RWPE1 (cell line): ENCODE results near the gene GJB4.

ENCODE experiments used
- CTCF ChIA-PET: fragments of 350-600 bp; sonication (Branson Sonifier 250); formaldehyde crosslinking; extraction: SDS; loops from one replicate; lab custom pipeline; 2021; lab: Yijun Ruan, JAX
- POLR2A ChIA-PET: fragments of 400-600 bp; formaldehyde crosslinking; extraction: SDS; loops from one replicate; lab custom pipeline; 2020; ENCODE audit warnings: antibody characterized with exemption; ENCODE audit not compliant: low non-redundant PET; lab: Yijun Ruan, JAX
- DNase-seq: peaks from one replicate; pipeline ENCODE4 v3.0.0; 2012; ENCODE audit warnings: low spot score
- H3K27ac ChIP-seq: fragments of 450-650 bp; 2 replicates; pipeline ENCODE4 v1.5.1; 2017
- TF ChIP-seq, protein P1 (sequence below): fragments of 450-650 bp; conservative IDR thresholded peaks from 2 replicates; pipeline ENCODE4 v1.5.1; 2017; ENCODE audit warnings: low read depth, mild to moderate bottlenecking

Gene GJB4

DNA sequence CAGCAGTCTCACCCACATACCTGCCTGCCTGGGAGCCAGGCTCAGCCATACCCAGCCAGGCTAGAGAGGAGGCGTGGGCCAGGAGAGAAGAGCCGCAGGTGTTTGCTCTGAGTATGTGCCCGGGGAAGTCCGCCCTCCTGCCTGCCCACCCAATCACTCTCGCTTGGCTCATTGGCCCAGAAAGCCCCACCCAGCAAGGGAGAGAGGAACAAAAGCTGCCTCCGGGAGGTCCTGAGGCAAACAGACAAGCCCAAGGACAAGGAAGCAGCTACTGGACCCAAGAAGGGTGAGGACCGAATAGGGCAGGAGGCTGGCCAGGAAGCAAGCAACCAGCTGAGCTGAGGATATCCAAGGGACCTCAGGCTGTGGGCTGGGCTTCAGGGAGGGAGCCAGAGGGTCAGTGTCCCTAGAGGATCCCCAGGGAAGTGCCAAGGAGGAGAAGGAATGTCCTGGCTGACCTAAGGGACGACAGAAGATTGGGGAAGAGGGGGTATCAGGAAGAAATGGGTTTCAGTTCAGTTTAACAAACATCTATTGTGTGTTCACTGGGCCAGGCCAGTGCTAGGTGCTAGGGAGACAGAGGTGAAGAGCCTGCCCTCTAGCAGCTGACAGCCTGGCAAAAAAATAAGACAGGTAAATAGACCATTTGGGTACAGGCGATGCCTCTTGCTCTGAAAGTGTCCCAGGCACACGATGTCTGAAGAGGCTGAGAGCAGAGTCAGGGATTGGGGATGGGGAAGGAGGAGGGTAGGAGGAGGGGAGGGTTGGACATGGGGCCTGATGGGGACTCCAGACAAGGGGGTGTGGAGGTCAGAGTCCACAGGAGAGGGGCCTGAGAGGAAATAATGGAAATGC lies at the start of gene GJB4:
TSS of gene GJB4 (plus strand) at position 238 of the 855 bp plus-strand sequence. CDS start 1,515 bp downstream, outside the sequence.
- DNase-seq = peak; percentile 55
- H3K27ac ChIP-seq = peak within 1 kb of the TSS; percentile 99
- TF ChIP-seq, protein P1, sequence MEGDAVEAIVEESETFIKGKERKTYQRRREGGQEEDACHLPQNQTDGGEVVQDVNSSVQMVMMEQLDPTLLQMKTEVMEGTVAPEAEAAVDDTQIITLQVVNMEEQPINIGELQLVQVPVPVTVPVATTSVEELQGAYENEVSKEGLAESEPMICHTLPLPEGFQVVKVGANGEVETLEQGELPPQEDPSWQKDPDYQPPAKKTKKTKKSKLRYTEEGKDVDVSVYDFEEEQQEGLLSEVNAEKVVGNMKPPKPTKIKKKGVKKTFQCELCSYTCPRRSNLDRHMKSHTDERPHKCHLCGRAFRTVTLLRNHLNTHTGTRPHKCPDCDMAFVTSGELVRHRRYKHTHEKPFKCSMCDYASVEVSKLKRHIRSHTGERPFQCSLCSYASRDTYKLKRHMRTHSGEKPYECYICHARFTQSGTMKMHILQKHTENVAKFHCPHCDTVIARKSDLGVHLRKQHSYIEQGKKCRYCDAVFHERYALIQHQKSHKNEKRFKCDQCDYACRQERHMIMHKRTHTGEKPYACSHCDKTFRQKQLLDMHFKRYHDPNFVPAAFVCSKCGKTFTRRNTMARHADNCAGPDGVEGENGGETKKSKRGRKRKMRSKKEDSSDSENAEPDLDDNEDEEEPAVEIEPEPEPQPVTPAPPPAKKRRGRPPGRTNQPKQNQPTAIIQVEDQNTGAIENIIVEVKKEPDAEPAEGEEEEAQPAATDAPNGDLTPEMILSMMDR = no peak
- CTCF ChIA-PET = interaction anchor here (0.5 to 2.1 kb wide), 3 partner anchors 17 to 881 kb away, joined by 3 to 7 read pairs (median 3); partner anchors contain the start of gene PSMB2
- POLR2A ChIA-PET = interaction anchor here (1.1 kb wide), 1 partner anchor 22 kb away, joined by 3 read pairs; the partner anchor contains the start of gene GJB3

DNA sequence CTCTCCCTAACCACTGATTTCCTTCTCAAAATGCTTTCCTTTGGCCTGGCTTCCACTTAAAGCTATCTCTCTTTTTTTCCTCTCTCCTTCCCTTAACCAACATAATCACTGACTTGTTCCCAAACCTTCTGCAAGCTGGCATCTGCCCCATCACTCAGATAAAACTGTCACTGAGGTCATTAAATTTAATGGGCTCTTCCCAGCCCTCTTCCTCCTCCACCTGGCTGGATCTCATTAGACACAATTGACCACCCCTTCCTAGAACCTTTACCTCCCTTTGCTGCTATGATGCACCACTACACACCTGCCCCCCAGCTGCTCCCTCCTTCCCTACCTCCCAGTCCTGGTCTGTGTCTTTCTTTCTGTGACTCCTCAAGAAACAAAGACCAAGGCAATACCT lies 48.7 kb upstream of the GJB4 start:
- no peak overlapping the region for H3K27ac ChIP-seq
- DNase-seq = no peak
- POLR2A ChIA-PET = no interaction called here
- TF ChIP-seq, protein P1 = no peak
- CTCF ChIA-PET = no interaction called here

DNA sequence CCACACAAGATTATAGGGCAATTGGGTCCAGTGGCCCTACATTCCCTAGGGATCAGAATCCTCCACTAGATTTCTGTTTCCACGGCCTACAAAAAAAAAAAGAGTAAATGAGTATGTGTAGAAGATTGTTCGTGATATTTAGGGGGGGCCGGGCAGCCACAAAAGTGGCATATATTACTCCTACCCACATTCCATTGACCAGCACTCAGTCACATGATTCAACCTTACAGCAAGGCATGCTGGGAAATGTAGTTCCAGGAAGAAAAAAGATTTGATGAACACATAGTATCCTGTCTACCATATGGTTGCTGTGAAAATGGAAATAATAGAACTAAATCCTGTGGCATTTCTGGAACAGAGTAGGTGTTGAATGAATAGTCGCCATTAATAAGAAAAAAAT lies 48.1 kb upstream of the GJB4 start:
- CTCF ChIA-PET = no interaction called here
- POLR2A ChIA-PET = no interaction called here
- TF ChIP-seq, protein P1 = no peak
- peak; percentile 10 for DNase-seq
- no peak overlapping the region for H3K27ac ChIP-seq

DNA sequence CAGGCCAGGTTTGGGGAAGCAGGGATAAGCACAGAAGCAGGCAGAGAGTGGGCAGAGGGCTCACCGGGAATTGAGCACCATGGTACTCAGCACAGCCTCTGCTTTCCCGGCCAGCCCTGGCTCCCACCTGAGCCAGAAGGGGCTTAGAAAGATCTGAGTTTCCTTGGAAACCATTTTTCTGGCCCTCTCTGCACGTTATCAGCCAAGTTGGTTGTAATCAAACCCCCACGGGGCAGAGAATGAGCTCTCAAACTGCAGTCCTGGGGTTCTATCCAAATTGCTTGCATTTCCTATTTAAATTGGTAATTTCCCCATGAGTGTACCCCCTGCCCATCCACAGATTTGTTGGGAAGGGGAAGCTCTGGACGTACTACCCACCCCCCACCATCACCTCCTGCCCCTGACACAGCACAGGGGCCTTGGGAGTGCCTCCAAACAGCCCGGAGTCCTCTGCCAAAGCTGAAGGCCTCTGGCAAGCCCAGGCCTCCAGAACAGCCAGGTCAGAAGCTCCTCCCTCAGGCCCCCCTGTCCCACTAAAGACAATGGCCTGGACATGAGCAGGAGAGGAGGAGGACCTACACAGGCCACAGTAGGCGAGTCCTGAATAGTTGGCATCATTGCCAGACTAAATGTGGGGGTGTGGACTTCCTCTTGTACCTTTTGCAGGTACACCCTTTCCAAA lies 47.4 kb upstream of the GJB4 start:
- TF ChIP-seq, protein P1 = no peak
- ChIA-PET CTCF (no interaction called here), POLR2A (no interaction called here)
- H3K27ac ChIP-seq = no peak overlapping the region
- DNase-seq = no peak

DNA sequence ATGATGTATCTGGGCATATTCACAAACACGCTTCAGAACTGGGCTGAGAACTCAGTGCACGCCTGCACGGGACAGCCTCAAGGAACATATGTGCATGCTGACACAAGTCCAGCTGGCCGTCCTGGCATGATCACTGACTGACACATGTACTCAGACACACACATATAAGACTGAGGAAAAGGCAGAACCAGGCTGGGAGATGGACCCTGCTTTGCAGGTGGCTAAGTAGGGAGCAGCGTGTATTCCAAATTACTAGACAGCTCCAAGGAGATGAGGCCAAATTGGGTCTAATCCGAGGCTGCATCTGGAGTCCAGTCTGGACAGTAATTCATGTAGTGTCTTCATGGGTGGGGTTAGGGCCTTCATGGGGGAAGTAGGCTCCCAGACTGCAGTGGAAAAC lies 46.1 kb upstream of the GJB4 start:
- H3K27ac ChIP-seq = no peak overlapping the region
- TF ChIP-seq, protein P1 = no peak
- CTCF ChIA-PET = no interaction called here
- no peak for DNase-seq
- POLR2A ChIA-PET = no interaction called here

DNA sequence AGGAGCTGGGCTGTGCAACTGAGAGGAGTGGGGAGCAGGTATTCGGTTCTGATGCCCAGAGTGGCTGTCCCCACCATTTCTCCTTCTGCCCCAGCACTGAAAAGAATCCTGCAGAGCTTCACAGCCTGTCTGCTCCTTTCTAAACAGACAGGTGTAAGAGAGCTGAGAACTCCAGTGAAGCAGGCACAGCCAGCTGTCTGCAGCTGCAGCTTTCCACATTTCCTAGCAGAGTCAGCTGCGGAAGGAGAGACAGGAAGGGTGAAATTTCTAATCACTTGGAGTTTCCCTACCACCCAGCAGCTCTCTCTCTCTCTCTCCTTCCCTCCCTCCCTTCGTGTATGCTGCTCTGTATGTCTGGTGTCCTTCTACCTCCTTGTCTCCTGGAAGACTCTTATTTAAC lies 45.2 kb upstream of the GJB4 start:
- TF ChIP-seq, protein P1 = no peak
- no peak for DNase-seq
- H3K27ac ChIP-seq = no peak overlapping the region
- POLR2A ChIA-PET = no interaction called here
- CTCF ChIA-PET = no interaction called here
